ENCODE data around the gene DYNC2H1. TPM values are rescaled to one million over a fixed set of nuclear protein-coding genes. Genes with fewer than 3 reads are reported as not detected.
A peak's percentile ranks its signal among the peaks of the same experiment; 100 is the strongest.

The DYNC2H1 gene
- total and polyA plus RNA-seq, 2 donors (not counting 1 experiment from before 2014, with no cell fraction given) = 20.1 to 65.9 TPM

DNA sequence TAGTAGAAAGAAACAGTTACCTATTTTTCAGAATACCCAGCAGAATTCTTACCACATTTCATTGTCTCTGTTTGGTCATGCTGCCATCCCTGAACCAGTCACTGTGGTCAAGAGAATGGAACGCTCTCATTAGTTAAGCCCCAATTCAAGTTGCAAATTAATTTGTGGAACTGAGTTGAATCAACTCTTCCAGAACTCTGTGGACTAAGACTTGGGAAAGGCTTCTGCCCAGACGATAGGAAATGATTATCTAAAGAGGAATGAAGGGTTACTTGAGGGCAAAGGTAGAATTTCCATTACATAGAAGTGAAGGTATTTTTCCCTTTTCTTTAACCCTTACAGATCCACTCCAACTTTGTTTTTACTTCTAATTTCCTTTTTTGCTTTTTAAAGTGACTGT lies 286.4 kb downstream of the DYNC2H1 start:
- no peaks in the 10 kb centered on the region for H3K79me2 ChIP-seq (ENCODE audit: control insufficient read depth, insufficient read depth, low read length)
- no peak overlapping the region for H3K9ac ChIP-seq (ENCODE audit: insufficient read depth, low read length)
- no peak overlapping the region for H3K27ac ChIP-seq (ENCODE audit: insufficient read depth, low read length)
- peak in 1 of 2 donors; percentile 94 for DNase-seq (ENCODE audit: low read depth in 2 of 2)
- no peaks in the 10 kb centered on the region for H3K9me3 ChIP-seq (ENCODE audit: control insufficient read depth, insufficient read depth, low read depth, low read length)
- no peak overlapping the region for H3K4me3 ChIP-seq (replicated peaks in 1 of 4; ENCODE audit: control extremely low read depth in 1 of 4, insufficient read depth in 1 of 4, low read depth in 3 of 4, low read length in 4 of 4)
- H2AFZ ChIP-seq (ENCODE audit: low read length) = no peak overlapping the region
- H3K27me3 ChIP-seq (ENCODE audit: control insufficient read depth, insufficient read depth, low read length) = no peaks in the 10 kb centered on the region
- no peak overlapping the region for H3K4me2 ChIP-seq (ENCODE audit: extremely low read depth, insufficient read depth, low read length)
- H3K4me1 ChIP-seq (ENCODE audit: control insufficient read depth, extremely low read depth, insufficient read depth, low read length) = no peaks in the 10 kb centered on the region
- no peaks in the 10 kb centered on the region for H3K36me3 ChIP-seq (ENCODE audit: control insufficient read depth, insufficient read depth, low read length)
- no peak for TF ChIP-seq EZH2 (IDR thresholded peaks at IDR 0.05; ENCODE audit: low read length, missing control alignments)
- TF ChIP-seq, protein P1, sequence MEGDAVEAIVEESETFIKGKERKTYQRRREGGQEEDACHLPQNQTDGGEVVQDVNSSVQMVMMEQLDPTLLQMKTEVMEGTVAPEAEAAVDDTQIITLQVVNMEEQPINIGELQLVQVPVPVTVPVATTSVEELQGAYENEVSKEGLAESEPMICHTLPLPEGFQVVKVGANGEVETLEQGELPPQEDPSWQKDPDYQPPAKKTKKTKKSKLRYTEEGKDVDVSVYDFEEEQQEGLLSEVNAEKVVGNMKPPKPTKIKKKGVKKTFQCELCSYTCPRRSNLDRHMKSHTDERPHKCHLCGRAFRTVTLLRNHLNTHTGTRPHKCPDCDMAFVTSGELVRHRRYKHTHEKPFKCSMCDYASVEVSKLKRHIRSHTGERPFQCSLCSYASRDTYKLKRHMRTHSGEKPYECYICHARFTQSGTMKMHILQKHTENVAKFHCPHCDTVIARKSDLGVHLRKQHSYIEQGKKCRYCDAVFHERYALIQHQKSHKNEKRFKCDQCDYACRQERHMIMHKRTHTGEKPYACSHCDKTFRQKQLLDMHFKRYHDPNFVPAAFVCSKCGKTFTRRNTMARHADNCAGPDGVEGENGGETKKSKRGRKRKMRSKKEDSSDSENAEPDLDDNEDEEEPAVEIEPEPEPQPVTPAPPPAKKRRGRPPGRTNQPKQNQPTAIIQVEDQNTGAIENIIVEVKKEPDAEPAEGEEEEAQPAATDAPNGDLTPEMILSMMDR (conservative IDR thresholded peaks at IDR 0.05 in 1 of 2, IDR thresholded peaks at IDR 0.05 in 1 of 2; ENCODE audit: low read depth in 1 of 2, low read length in 2 of 2) = no peak
- no peaks in the 10 kb centered on the region for H4K20me1 ChIP-seq (ENCODE audit: control insufficient read depth, extremely low read depth, insufficient read depth, low read length)

DNA sequence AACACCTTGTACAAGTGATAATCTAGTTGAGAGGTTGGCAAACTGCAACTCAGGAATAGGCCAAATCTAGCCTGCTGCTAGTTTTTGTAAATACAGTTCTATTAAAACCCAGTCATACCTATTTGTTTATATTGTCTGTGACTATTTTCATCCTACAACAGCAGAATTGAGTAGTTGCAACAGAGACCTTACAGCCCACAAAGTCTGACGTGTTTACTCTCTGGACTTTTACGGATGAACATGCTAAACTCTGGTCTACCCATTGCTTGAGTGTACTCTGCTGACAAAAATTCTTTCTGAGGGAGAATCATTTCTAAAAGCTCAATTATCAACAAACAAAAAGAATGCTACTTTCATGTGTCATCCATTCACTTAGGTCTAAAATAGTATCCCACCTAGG lies 287.0 kb downstream of the DYNC2H1 start:
- Histone ChIP-seq H3K4me3 (replicated peaks in 1 of 4; ENCODE audit: control extremely low read depth in 1 of 4, insufficient read depth in 1 of 4, low read depth in 3 of 4, low read length in 4 of 4) (no peak overlapping the region), H2AFZ (ENCODE audit: low read length) (no peak overlapping the region), H3K9ac (ENCODE audit: insufficient read depth, low read length) (no peak overlapping the region), H3K36me3 (ENCODE audit: control insufficient read depth, insufficient read depth, low read length) (no peaks in the 10 kb centered on the region), H3K79me2 (ENCODE audit: control insufficient read depth, insufficient read depth, low read length) (no peaks in the 10 kb centered on the region), H3K4me1 (ENCODE audit: control insufficient read depth, extremely low read depth, insufficient read depth, low read length) (no peaks in the 10 kb centered on the region), H3K27ac (ENCODE audit: insufficient read depth, low read length) (no peak overlapping the region), H3K27me3 (ENCODE audit: control insufficient read depth, insufficient read depth, low read length) (no peaks in the 10 kb centered on the region), H3K4me2 (ENCODE audit: extremely low read depth, insufficient read depth, low read length) (no peak overlapping the region), H4K20me1 (ENCODE audit: control insufficient read depth, extremely low read depth, insufficient read depth, low read length) (no peaks in the 10 kb centered on the region), H3K9me3 (ENCODE audit: control insufficient read depth, insufficient read depth, low read depth, low read length) (no peaks in the 10 kb centered on the region)
- TF ChIP-seq EZH2 (IDR thresholded peaks at IDR 0.05; ENCODE audit: low read length, missing control alignments) = no peak
- TF ChIP-seq, protein P1 (conservative IDR thresholded peaks at IDR 0.05 in 1 of 2, IDR thresholded peaks at IDR 0.05 in 1 of 2; ENCODE audit: low read depth in 1 of 2, low read length in 2 of 2) = no peak
- peak in 1 of 2 donors; percentile 27 for DNase-seq (ENCODE audit: low read depth in 2 of 2)

DNA sequence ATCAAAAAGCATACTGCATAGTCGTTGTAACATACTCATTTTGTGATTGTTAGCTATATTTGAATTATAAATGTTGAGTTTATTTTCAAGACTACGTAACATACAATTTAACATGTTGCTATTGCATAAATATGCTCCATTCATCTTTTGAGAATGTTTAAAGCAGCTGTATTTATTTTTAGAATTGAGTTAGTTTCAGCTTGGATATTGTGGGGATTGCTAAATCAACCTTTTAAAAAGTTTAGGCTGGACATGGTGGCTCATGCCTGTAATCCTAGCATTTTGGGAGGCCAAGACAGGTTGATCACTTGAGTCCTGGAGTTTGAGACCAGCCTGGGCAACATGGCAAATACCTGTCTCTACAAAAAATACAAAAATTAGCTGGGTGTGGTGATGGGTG lies 288.1 kb downstream of the DYNC2H1 start:
- Histone ChIP-seq H3K9ac (ENCODE audit: insufficient read depth, low read length) (no peak overlapping the region), H3K27ac (ENCODE audit: insufficient read depth, low read length) (no peak overlapping the region), H4K20me1 (ENCODE audit: control insufficient read depth, extremely low read depth, insufficient read depth, low read length) (no peaks in the 10 kb centered on the region), H3K4me1 (ENCODE audit: control insufficient read depth, extremely low read depth, insufficient read depth, low read length) (no peaks in the 10 kb centered on the region), H3K27me3 (ENCODE audit: control insufficient read depth, insufficient read depth, low read length) (no peaks in the 10 kb centered on the region), H3K4me3 (replicated peaks in 1 of 4; ENCODE audit: control extremely low read depth in 1 of 4, insufficient read depth in 1 of 4, low read depth in 3 of 4, low read length in 4 of 4) (no peak overlapping the region), H2AFZ (ENCODE audit: low read length) (no peak overlapping the region), H3K79me2 (ENCODE audit: control insufficient read depth, insufficient read depth, low read length) (no peaks in the 10 kb centered on the region), H3K36me3 (ENCODE audit: control insufficient read depth, insufficient read depth, low read length) (no peaks in the 10 kb centered on the region), H3K4me2 (ENCODE audit: extremely low read depth, insufficient read depth, low read length) (no peak overlapping the region), H3K9me3 (ENCODE audit: control insufficient read depth, insufficient read depth, low read depth, low read length) (no peaks in the 10 kb centered on the region)
- TF ChIP-seq, protein P1 (conservative IDR thresholded peaks at IDR 0.05 in 1 of 2, IDR thresholded peaks at IDR 0.05 in 1 of 2; ENCODE audit: low read depth in 1 of 2, low read length in 2 of 2) = no peak
- no peak for TF ChIP-seq EZH2 (IDR thresholded peaks at IDR 0.05; ENCODE audit: low read length, missing control alignments)
- peak; percentile 11 to 60 for DNase-seq (ENCODE audit: low read depth in 2 of 2)

All from fibroblast of lung (primary cell).